GM19438 (cell line): ENCODE results near the gene ABCA4.
"Not testable (repeated sequence)": the region's sequence is repeated elsewhere in the genome, so short reads cannot be mapped to it uniquely, and the experiment has no call there.

Source experiments
- ATAC-seq: cut with Tn5 transposase; IDR thresholded peaks from one replicate; pipeline ENCODE4 v1.9.1; 2021; ENCODE audit warnings: low read depth; ENCODE audit not compliant: unreplicated experiment

The ABCA4 gene

DNA sequence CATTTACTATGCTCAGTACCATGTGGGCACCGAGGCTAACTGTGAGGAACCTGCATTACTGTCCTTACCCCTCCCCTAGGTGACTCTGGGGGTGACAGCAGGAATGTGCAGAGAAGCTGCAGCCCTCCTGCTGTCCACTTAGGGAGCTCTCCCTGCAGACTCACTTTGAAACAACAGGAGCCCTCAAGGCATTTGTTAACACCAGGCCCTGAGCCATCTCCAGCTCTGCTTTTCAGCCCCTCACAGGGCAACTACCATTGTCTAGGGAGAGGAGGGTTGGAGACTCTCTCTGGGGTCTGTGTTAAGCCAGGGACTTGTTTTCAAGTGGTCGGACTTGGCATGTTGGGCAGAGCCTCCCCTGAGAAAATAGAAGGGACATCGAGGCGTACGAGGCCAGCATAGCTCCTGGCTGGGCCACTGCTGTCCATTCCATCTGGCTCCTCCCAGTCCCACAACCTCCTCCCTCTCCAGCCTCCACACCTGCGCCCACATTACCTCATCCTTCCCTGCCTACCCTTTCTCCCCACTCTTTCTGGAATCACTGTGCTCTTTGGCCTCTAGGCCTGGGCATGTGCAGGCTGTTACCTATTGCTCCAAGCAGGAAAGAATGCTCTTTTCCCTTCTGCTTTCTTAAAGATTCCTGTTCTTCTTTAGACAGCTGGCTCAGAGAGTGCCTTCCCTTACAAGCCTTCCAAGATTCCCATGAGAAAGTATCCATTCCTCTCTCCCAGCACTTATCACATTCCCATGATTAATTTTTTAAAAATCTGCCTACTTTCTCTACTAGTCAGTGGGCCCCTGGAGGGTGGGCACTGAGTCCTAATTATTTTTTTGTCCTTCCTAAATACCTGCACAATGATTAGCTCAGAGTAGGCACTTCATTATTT lies 109.0 kb downstream of the ABCA4 start:
- ATAC-seq, result no peak

DNA sequence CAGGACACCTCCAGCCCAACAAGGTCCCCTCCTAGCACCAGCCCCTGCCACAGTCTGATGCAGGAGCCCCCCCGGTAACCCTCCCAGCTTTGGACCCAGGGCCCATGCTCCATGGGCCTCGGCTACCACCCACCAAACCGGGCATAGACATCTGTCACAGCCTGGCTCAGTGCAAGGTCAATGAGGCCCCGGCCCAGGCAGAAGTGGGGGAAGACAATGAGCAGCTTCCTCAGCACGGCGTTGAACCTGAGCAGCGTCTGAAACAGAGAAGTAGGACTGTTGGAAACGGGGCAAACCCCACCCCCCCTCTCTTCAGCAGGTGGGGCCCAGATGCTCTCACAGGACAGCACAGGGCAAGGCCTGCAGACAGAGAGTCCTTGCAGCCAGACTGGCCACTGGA lies 109.8 kb downstream of the ABCA4 start:
- no peak for ATAC-seq

DNA sequence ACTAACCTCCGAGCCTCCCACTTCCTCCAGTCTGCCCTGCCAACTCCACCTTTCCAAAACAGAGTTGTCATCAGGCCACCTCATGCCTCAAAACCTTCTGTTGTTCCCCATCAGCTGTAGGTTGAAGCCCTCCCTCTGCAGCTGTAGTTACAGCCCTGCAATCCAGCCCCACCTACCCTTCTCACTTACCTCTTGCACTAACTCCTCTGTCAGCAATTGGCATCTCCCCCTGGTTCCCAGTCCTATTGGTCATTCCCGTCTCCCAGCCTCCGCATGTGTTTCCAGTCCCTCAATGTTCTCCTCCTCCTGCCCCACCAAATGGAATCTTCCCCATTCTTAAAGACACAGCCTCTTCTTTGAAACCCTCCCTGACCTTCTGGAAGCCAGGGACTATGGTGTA lies 111.6 kb downstream of the ABCA4 start:
- ATAC-seq, result no peak

DNA sequence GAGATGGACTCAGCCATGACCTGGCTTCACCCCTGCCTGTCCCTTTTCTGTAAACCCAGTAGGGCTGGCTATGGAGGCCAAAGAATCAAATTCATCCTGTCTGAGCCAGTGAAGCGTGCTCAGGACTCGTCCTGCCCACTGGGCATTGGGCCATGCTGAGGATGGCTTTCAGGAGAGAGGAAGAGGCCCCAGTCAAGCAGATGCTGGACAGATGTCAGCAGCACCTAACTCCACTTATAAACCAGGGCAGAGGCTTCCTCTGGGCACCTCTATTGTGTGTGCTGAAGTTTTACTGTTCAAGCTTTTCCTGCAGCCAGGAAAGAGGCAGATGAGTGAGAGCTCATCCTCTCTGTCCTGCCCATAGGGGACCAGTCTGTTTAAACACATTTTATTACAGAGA lies 114.3 kb downstream of the ABCA4 start:
- no peak for ATAC-seq

DNA sequence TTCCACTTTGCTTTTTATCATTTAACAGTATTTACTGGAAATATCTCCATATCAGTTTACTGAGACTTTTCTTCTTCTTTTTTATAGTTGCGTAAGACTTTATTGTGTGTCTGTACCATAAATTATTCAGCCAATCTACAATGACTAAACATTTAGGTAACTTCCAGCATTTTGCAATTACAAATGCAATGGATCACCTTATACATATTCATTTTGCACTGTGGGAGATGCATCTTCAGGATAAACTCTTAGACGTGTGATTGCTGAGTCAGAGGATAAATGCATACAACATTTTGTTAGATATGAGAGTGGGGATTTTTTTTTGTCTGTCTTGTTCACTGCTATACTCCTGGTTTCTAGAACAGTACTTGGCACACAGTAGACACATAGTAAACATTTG lies 116.0 kb downstream of the ABCA4 start:
- no peak for ATAC-seq

DNA sequence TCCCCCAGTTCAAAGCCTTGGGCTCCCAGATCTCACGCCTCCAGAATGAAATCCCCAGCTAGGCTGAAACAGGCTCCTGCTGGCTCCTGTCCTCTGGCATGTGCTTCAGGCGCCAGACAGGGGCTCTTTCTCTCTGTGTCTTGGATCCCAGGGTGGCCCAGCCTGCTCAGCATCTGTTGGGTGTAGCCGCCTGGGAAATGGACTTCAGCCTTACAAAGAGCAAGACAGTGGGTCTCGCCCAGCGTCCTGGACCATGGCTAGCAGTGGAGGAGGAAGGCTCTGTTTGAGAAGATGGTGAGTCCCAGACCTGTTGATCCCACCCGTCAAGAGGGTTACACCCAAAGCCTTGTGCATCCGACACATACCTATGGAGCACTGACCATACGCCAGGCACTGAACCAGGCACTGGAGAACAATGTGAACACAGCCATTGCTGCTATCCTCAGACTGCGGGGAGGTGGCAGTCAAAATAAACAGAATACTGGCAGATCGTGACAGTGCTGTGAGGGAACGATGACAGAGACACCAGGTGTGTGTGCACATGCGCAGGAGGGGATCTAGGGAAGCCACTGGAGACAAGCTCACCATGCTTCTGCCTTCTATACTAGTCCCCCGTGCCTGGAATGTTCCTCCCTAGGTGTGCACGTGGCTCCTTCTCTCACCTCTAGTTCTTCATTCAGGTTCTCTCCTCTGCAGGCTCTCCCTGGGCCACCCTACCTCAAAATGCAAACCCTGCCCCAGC lies 118.7 kb downstream of the ABCA4 start:
- ATAC-seq, result no peak

DNA sequence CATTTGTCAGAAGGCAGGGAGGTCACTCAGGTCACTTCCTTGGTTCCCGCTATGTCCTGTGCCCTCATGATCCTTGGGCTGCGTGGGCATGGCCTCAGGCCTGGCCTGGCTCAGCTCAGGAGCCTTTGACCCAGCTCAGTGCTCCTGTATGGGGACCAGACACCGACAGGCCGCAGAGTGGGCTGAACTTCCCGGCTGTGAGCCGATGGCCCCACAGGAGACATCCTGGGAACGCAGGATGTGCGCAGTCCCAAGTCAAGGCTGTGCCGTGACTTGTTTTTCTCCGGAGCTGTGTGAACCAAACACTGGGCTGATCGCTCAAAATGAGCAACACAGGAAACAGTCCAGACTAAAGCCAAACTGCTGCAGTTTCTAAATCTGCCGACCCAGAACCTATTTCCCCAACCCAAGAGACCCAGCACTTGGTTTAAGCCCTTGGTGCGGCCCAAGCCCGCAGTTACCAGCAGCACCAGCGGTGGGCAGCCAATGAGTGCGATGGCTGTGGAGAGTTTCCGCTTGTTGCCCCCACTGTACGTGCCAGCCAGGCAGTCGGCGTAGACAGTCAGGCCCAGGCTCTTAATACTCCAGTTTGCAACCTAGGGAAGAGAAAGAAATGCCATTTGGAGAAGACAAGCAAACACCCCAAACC lies 119.4 kb downstream of the ABCA4 start:
- no peak for ATAC-seq

DNA sequence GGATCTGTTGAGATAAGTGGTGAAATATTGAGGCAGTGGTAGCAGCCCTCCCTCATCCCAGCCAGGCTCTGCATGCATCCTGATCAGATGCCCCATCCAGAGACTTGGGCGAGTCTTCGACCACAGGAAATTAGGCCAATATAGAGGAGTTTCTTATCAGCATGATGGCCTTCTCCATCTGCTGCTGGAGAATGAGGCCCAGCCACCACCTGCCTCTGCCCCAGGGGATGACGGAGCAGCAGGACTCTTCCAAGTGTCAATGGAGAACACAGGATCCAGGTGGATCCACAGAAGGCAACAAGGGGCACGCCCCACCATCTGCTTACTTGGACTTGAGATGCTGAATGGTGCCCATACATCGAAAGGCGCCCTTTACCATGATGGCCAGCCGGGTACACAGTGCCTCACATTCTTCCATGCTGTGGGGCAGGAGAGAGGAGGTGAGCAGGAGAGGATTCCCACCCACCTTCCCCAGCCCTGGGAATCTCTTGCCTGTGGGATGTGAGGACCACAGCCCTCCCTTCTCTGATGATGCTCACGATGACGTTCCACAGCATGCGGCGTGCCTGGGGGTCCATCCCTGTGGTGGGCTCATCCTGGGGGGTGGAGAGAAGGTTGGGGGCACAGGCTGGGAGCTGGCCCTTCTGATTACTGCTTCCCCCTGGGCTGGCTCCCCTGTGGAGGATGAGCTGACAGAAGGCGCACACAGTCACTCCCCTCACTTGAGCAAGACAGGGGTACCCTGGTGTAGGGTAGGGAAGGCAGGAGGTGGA lies 120.3 kb downstream of the ABCA4 start:
- no peak for ATAC-seq

DNA sequence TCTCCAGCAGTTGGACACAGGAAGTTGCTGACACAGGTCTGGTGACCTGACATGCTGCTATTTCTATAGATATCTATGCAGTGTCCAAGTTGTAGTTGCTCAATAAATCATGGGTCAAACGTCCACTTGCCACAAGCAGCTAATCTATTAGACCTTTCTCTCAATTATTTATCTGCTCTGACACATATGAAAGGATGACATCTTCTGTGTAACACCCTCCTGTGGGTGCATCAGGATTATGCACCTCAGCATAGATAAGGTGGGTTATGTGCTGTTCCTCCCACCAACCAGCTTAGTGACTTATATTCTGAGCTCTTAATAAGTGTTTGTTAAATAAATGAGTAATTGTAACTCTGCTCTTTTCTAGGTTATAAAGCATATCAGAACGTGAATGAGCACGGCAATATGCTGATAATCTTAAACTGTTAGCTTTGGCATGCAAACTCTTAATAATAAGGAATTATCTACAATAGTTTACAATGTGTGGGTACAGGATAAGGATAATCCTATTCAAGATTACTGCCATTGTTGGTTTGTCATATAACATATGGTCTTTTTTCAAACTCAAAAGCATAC lies 121.0 kb downstream of the ABCA4 start:
- no peak for ATAC-seq

DNA sequence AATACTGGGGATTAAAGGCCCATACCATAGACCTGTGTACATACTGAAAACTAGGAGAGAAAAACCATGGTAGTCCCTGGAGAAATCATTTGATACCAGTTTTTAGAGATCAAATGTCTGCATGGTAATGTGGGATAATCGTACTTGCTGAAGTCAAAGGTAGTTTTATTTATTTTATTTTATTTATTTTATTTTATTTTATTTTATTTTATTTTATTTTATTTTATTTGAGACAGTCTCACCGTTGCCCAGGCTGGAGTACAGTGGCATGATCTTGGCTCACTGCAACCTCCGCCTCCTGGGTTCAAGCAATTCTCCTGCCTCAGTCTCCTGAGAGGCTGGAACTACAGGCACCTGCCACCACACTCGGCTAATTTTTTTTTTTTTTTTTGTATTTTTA lies 122.4 kb downstream of the ABCA4 start:
- not testable (repeated sequence) for ATAC-seq

DNA sequence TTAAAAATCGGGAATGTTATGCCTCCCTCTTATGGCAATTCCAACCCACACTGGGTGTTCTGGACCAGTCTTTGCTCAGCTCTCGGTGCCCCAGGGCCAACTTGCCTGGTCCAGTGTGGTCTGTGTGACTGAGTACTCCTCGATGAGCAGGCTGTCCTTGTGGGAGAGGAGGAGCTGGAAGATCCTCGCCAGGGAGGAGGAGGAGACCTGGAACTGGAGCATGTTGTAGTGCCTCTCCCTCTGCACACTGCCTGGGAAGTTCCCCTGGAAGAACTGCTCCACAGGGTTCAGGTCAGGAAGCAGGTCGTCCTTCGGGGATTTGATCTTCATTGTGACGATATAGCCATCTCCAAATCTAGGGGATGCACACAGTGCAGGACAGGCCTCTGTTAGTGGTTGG lies 123.2 kb downstream of the ABCA4 start:
- no peak for ATAC-seq

DNA sequence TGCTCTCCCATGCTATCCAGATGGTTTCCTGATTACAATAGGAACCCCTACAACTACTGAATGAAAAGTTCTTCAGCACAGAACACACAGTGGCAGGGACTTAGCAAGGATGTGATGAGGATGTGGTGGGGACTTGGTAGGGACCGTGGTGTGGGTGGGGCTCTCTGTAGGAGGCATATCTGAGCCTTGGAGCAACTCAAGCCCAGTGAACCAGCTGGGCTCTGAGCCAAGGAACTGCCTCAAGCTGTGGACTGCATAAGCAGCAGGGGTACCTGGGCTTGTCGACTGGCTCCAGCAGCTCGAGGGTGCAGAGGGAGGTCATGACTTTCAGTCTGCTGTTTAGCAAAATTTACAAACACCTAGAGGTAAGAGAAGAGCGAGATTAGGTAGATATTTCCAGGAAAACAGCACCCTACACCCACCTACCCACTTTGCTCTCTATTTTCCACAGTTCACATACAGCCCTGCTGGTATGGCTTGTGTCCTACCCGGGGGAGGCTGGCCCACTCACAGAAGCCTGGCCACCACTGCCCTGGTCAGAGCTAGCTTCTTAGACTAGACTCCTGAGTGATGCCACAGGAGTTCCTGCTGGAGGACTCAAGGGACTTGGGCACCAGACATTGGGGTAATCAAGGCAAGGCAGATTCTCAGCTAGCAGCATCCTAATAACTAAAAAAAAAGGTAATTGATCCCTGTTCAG lies 125.0 kb downstream of the ABCA4 start:
- no peak for ATAC-seq

DNA sequence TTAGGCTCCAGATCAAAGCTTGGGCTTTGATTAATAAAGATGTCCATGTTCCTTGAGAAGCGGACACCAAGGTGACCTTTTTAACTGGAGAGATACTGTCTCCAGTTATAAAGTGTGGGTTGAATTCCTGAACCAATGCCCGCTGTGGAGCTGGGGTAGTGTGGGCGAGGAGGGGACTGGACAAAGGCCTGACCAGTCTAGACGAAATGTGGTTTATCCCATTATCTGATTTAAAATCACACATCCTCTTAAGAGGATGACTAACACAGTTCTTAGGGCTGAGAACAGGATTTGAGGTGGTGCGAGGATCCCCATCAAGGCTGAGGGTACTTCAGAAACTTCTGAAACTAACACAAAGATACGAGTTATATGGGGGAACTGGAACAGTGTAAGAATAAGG lies 127.2 kb downstream of the ABCA4 start:
- ATAC-seq, result no peak

DNA sequence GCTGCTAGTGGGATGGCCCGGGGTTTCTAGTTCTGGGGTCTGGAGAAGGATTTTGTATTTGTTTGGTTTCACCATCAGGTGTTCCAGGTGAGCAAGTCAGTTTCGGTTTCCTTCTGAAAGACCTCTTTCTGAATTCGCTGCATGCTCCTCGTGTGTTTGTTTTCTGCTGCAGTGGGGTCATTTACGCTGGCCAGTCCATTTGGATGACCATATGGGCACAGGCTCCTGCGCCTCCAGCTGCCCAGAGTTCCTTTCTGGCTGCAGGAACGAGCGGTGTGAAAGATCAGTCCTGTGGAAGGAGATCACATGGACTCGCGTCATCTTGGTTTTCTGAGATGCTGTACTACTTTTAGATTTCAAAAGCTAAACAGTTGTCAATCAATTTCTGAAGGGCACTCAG lies 128.0 kb downstream of the ABCA4 start:
- no peak for ATAC-seq

DNA sequence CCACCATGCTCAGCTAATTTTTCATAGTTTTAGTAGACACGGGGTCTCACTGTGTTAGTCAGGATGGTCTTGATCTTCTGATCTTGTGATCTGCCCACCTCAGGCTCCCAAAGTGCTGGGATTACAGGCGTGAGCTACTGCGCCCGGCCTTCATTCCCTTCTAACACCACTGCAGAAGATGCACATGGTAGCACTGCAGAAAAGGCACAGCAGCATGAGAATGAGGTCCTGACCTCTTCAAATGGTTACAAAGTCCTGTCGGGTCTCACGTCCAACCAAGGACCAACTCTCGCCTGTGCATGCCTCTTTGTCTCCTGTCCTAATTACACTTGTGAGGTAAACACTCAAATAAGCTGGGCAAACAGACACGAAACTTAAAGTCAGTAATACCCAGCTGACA lies 128.8 kb downstream of the ABCA4 start:
- no peak for ATAC-seq

DNA sequence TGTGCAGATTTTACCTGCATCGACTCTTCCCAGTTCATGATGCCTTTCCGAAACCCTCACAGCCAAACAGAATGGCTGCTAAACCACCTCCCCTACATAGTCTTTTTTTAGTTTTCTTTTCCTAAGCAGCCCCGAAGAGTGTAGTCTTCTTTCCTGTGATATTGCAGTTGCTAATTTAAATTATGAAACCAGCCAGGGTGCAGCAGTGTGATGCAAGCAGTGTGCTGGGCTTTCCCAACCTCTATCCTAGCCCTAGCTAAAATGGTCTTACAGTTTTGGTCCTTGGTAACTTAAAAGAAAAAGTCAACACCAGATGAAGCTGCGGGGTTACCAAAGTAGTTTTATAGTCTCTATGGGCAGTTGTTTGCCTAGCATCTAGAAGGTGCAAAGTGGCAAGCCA lies 129.7 kb downstream of the ABCA4 start:
- no peak for ATAC-seq

DNA sequence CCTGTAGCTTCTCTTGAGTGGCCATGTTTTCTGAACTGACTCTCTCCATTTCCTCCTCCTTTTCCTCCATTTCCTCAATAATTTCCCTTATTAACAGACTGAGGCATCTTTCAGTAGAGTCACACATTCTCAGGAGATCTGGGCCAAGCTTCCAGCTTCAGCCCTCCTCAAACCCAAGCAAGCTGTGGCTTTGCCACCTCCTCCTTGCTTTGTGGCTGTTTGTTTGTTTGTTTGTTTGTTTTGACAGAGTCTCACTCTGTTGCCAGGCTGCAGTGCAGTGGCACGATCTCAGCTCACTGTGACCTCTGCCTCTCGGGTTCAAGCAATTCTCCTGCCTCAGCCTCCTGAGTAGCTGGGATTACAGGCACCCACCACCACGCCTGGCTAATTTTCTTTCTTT lies 130.5 kb downstream of the ABCA4 start:
- not testable (repeated sequence) for ATAC-seq

DNA sequence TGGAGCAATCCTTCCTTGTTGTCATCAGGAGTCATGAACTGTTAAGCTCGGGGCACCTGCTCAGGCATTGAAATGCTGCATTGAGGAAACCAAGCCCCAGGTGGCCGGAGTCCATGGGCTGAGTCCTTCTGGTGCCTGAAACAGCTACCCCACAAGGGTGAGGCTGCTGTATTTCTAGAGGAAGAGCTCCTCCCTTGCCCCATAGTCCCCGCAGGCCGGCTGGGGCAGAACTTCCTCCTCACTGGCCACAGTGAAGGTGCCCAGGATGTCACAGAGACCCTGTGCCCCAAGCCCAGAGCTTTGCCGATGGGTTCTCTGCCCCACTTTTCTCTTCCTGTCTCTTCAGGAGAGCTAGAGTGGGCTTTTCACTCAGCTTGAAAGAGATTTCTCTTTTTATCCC lies 130.9 kb downstream of the ABCA4 start:
- no peak for ATAC-seq

DNA sequence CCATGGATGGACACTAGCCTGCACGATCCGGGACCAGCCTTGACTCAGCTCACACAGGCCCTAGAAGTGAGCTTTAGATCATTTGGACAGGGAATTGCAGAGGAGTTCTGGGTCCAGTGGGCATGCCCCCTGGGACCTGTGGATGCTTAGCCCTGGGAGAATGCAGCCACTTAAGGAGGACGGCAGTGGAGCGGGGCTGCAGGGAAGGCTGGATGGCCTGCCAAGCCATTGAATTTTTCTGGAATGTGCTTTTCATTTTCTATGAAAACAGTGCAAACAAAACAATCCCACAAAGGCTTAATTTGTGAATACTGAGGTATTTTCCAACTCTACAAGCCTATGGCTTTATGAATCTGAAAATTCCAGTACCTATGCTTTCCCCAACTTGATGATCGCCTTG lies 131.3 kb downstream of the ABCA4 start:
- ATAC-seq, result no peak
